PFSK-1 (cell line): ENCODE measurements around the gene GARIN5B.

Experiments used
- FOXP2 ChIP-seq: optimal IDR thresholded peaks from 2 replicates; pipeline ENCODE3; 2011; ENCODE audit warnings: borderline replicate concordance, control low read depth, inconsistent platforms; ENCODE audit not compliant: insufficient read depth; ENCODE audit errors: extremely low read length, extremely low read depth
- POLR2AphosphoS5 ChIP-seq: IDR thresholded peaks from 2 replicates; pipeline ENCODE4 v1.6.1; 2012; ENCODE audit warnings: low read depth, mild to moderate bottlenecking, control low read depth, low read length, moderate library complexity
- SIN3A ChIP-seq: IDR thresholded peaks from 2 replicates; pipeline ENCODE4 v1.6.1; 2012; ENCODE audit warnings: mild to moderate bottlenecking, low read length, moderate library complexity, borderline replicate concordance; ENCODE audit not compliant: insufficient read depth
- TAF1 ChIP-seq: IDR thresholded peaks from 2 replicates; pipeline ENCODE4 v1.6.1; 2012; ENCODE audit warnings: low read length, control low read depth, borderline replicate concordance; ENCODE audit not compliant: insufficient read depth
- TF ChIP-seq, protein P1 (sequence below), 2 experiments: IDR thresholded peaks; 2 replicates each; pipeline versions ENCODE4 v1.6.1 to v1.8.0; 2011 to 2012; ENCODE audit warnings: low read depth in 2 of 2, low read length in 2 of 2, control low read depth in 1 of 2, inconsistent platforms in 1 of 2, mild to moderate bottlenecking in 1 of 2, moderate library complexity in 1 of 2; ENCODE audit not compliant: insufficient read depth in 1 of 2

GARIN5B gene

DNA sequence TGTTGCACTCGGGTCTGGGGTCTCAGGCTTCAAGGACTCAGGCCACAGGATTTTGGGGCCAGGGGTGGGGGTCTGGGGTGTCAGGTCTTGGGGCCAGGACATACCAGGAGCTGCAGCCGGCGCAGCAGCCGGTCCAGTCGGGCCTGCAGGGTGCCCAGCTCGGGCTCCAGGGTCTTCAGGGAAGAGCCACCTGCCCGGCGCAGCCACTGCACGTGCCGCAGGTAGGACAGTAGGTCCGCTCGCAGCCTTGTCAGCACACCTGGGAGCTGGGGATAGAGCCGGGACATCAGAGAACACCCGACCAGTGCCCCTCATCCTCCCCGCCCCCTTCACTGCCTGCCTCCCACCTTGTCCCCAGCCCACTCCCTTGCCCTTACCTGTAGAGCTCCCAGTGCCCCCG, 5.0 kb upstream of the GARIN5B start:
- TF ChIP-seq SIN3A (no peak), FOXP2 (no peak), POLR2AphosphoS5 (no peak), TAF1 (no peak)
- TF ChIP-seq, protein P1, sequence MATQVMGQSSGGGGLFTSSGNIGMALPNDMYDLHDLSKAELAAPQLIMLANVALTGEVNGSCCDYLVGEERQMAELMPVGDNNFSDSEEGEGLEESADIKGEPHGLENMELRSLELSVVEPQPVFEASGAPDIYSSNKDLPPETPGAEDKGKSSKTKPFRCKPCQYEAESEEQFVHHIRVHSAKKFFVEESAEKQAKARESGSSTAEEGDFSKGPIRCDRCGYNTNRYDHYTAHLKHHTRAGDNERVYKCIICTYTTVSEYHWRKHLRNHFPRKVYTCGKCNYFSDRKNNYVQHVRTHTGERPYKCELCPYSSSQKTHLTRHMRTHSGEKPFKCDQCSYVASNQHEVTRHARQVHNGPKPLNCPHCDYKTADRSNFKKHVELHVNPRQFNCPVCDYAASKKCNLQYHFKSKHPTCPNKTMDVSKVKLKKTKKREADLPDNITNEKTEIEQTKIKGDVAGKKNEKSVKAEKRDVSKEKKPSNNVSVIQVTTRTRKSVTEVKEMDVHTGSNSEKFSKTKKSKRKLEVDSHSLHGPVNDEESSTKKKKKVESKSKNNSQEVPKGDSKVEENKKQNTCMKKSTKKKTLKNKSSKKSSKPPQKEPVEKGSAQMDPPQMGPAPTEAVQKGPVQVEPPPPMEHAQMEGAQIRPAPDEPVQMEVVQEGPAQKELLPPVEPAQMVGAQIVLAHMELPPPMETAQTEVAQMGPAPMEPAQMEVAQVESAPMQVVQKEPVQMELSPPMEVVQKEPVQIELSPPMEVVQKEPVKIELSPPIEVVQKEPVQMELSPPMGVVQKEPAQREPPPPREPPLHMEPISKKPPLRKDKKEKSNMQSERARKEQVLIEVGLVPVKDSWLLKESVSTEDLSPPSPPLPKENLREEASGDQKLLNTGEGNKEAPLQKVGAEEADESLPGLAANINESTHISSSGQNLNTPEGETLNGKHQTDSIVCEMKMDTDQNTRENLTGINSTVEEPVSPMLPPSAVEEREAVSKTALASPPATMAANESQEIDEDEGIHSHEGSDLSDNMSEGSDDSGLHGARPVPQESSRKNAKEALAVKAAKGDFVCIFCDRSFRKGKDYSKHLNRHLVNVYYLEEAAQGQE (IDR thresholded peaks at IDR 0.05; ENCODE audit: insufficient read depth in 1 of 2, low read depth in 2 of 2, low read length in 2 of 2), result no peak

DNA sequence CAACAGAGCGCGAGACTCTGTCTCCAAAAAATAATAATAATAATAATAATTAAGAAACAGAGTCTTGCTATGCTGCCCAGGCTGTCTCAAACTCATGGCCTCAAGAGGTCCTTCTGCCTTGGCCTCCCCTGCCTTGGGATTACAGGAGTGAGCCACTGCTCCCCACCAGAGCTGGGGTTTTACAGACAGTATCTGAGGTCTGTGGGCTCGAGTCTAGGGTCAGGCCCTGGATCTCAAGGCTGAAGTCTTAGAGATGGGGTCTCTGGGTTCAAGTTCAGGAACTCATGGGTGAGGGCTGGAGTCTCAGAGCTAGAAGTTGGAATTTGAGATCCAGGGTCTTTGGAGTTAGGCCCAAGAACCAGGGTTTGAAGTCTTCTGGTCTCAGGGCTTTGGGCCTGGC, 3.7 kb upstream of the GARIN5B start:
- TF ChIP-seq, protein P1 (IDR thresholded peaks at IDR 0.05; ENCODE audit: insufficient read depth in 1 of 2, low read depth in 2 of 2, low read length in 2 of 2), result no peak
- no peak for TF ChIP-seq TAF1
- TF ChIP-seq POLR2AphosphoS5, result no peak
- TF ChIP-seq SIN3A, result no peak
- no peak for TF ChIP-seq FOXP2

DNA sequence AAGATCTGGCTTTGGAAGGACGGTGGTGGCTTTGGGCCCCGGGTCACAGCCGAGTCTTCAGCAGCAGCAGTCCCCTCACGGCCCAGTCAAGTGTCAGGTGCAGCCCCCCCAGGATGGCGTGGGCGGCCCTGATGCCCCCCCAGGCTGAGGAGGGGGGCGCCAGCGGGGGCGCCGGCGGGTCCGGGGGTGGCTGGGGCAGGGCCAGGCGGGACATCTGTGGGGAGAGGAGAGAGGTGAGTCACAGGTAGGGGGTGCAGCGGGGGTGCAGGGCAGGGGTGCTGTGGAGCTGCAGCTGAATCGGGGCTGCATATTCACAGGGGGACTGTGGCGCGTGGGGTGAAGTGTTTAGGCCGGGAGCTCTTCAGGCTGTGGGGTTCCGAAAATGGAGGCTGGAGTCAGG, 2.9 kb upstream of the GARIN5B start:
- TF ChIP-seq TAF1 (no peak), SIN3A (no peak), FOXP2 (no peak), POLR2AphosphoS5 (no peak)
- TF ChIP-seq, protein P1 (IDR thresholded peaks at IDR 0.05; ENCODE audit: insufficient read depth in 1 of 2, low read depth in 2 of 2, low read length in 2 of 2), result no peak

DNA sequence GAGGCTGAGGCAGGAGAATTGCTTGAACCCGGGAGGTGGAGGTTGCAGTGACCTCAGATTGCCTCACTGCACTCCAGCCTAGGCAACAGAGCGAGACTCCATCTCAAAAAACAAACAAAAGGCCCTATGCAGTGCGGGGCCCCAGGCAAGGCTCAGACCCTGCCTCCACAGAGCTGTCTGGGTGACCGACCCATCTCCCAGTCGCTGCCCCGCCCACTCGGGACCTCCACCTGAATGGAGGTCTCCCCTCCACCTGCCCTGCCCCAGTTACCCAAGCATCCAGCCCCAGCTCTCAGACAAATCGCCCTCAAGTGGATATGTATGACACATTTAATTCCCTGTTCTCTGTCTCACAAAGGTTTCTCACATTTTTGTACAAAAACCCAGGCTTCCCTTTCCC, 2.2 kb upstream of the GARIN5B start:
- TF ChIP-seq, protein P1 (IDR thresholded peaks at IDR 0.05; ENCODE audit: insufficient read depth in 1 of 2, low read depth in 2 of 2, low read length in 2 of 2), result no peak
- TF ChIP-seq FOXP2, result no peak
- no peak for TF ChIP-seq TAF1
- TF ChIP-seq SIN3A, result no peak
- TF ChIP-seq POLR2AphosphoS5, result no peak

DNA sequence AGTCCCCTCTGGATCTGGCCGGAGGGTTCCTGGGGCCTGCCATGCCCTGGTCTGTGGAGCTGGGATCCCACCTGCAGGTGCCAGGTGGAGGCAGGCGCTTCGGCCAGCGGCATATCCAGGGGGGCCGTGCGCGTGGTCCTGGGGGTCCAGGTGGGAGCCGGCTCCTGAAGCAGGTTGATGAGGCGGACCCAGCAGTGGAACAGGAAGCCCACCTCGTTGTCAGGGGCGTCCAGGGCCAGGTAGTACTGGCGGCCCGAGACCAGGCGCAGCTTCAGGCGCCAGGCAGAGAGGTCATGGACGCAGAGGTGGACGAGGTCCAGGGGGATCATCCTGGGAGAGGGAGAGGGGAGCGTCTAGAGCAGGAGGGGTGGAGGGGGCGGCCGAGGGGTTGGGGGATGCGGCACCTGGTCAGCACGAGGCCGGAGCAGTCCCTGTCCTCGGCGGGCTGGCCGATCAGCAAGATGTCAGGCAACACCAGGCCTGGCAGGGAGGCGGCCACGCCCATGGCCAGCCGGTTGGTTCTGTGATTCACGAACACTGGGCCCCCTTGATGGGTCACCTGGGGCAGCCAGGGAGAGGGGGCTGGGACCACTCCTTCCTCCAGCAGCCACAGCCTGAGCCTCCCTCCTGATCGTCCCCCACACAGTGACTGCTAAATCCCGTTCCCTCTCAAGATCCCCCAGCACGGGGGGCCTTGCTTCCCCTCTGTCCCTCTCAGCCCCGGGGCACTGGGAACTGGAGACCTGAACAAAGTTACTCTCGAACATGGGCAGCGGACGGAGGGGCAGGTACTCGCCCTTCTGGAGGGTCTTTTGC, 678 bp downstream of the GARIN5B start:
- TF ChIP-seq POLR2AphosphoS5 (no peak), TAF1 (no peak), FOXP2 (no peak), SIN3A (no peak)
- TF ChIP-seq, protein P1 (IDR thresholded peaks at IDR 0.05; ENCODE audit: insufficient read depth in 1 of 2, low read depth in 2 of 2, low read length in 2 of 2), result no peak
